HEK293 (cell line): ENCODE data around the gene SHOC2.

ENCODE experiments used
- BCL6B ChIP-seq: fragments of 450-650 bp; formaldehyde crosslinking; IDR thresholded peaks from 2 replicates; pipeline ENCODE4 v1.5.1; 2017; ENCODE audit warnings: missing biosample characterization, missing genetic modification characterization
- EGR2 ChIP-seq: fragments of 450-650 bp; formaldehyde crosslinking; IDR thresholded peaks from 2 replicates; pipeline ENCODE4 v1.5.1; 2016; ENCODE audit warnings: low read depth, missing biosample characterization, missing genetic modification characterization
- FEZF1 ChIP-seq: fragments of 450-650 bp; formaldehyde crosslinking; IDR thresholded peaks from 2 replicates; pipeline ENCODE4 v1.5.1; 2016; ENCODE audit warnings: missing biosample characterization, missing genetic modification characterization
- KLF16 ChIP-seq: fragments of 450-650 bp; formaldehyde crosslinking; IDR thresholded peaks from 2 replicates; pipeline ENCODE4 v1.5.1; 2017; ENCODE audit warnings: missing biosample characterization, missing genetic modification characterization
- KLF9 ChIP-seq: fragments of 450-650 bp; formaldehyde crosslinking; IDR thresholded peaks from 2 replicates; pipeline ENCODE4 v1.5.1; 2016; ENCODE audit warnings: missing biosample characterization, missing genetic modification characterization, low read depth
- MZF1 ChIP-seq: fragments of 450-650 bp; formaldehyde crosslinking; IDR thresholded peaks from 2 replicates; pipeline ENCODE4 v1.5.1; 2017; ENCODE audit warnings: missing biosample characterization, missing genetic modification characterization, borderline replicate concordance
- PATZ1 ChIP-seq: fragments of 450-650 bp; formaldehyde crosslinking; IDR thresholded peaks from 2 replicates; pipeline ENCODE4 v1.5.1; 2016; ENCODE audit warnings: missing biosample characterization, missing genetic modification characterization
- PRDM1 ChIP-seq: fragments of 450-650 bp; formaldehyde crosslinking; IDR thresholded peaks from 2 replicates; pipeline ENCODE4; 2016; ENCODE audit warnings: missing biosample characterization, missing genetic modification characterization
- SP7 ChIP-seq: fragments of 450-650 bp; formaldehyde crosslinking; IDR thresholded peaks from 2 replicates; pipeline ENCODE4 v1.5.1; 2016; ENCODE audit warnings: missing biosample characterization, missing genetic modification characterization
- ZBTB44 ChIP-seq: fragments of 450-650 bp; IDR thresholded peaks from 2 replicates; pipeline ENCODE4 v1.5.1; 2018; ENCODE audit warnings: missing biosample characterization, mild to moderate bottlenecking, missing genetic modification characterization
- ZBTB8A ChIP-seq: fragments of 450-650 bp; formaldehyde crosslinking; IDR thresholded peaks from 2 replicates; pipeline ENCODE4 v1.5.1; 2016; ENCODE audit warnings: missing biosample characterization, missing genetic modification characterization
- ZEB2 ChIP-seq: fragments of 450-650 bp; formaldehyde crosslinking; IDR thresholded peaks from 2 replicates; pipeline ENCODE4 v1.5.1; 2016; ENCODE audit warnings: missing biosample characterization, missing genetic modification characterization
- ZNF133 ChIP-seq: fragments of 450-650 bp; formaldehyde crosslinking; IDR thresholded peaks from 2 replicates; pipeline ENCODE4 v1.5.1; 2016; ENCODE audit warnings: missing biosample characterization, missing genetic modification characterization
- ZNF184 ChIP-seq: fragments of 450-650 bp; IDR thresholded peaks from 2 replicates; pipeline ENCODE4 v1.5.1; 2018; ENCODE audit warnings: missing biosample characterization, mild to moderate bottlenecking, missing genetic modification characterization
- ZNF214 ChIP-seq: fragments of 450-650 bp; formaldehyde crosslinking; IDR thresholded peaks from 2 replicates; pipeline ENCODE4 v1.5.1; 2017; ENCODE audit warnings: missing biosample characterization, mild to moderate bottlenecking, missing genetic modification characterization, borderline replicate concordance
- ZNF223 ChIP-seq: fragments of 450-650 bp; formaldehyde crosslinking; IDR thresholded peaks from 2 replicates; pipeline ENCODE4 v1.5.1; 2016; ENCODE audit warnings: missing biosample characterization, missing genetic modification characterization
- ZNF24 ChIP-seq: fragments of 450-650 bp; formaldehyde crosslinking; IDR thresholded peaks from 2 replicates; pipeline ENCODE4 v1.5.1; 2016; ENCODE audit warnings: missing biosample characterization, missing genetic modification characterization
- ZNF423 ChIP-seq: fragments of 450-650 bp; formaldehyde crosslinking; IDR thresholded peaks from 2 replicates; pipeline ENCODE4 v1.5.1; 2016; ENCODE audit warnings: missing biosample characterization, missing genetic modification characterization
- ZNF521 ChIP-seq: fragments of 450-650 bp; formaldehyde crosslinking; IDR thresholded peaks from 2 replicates; pipeline ENCODE4 v1.5.1; 2017; ENCODE audit warnings: missing biosample characterization, mild to moderate bottlenecking, missing genetic modification characterization
- ZNF555 ChIP-seq: fragments of 450-650 bp; formaldehyde crosslinking; conservative IDR thresholded peaks from 2 replicates; pipeline ENCODE4 v1.5.1; 2017; ENCODE audit warnings: missing biosample characterization, mild to moderate bottlenecking, missing genetic modification characterization, inconsistent platforms
- ZNF596 ChIP-seq: fragments of 450-650 bp; IDR thresholded peaks from 2 replicates; pipeline ENCODE4 v1.5.0; 2018; ENCODE audit warnings: missing biosample characterization, mild to moderate bottlenecking, missing genetic modification characterization, moderate library complexity
- ZNF600 ChIP-seq: fragments of 450-650 bp; formaldehyde crosslinking; IDR thresholded peaks from 2 replicates; pipeline ENCODE4 v1.5.1; 2016; ENCODE audit warnings: missing biosample characterization, missing genetic modification characterization
- ZNF623 ChIP-seq: fragments of 450-650 bp; formaldehyde crosslinking; IDR thresholded peaks from 2 replicates; pipeline ENCODE4 v1.5.1; 2016; ENCODE audit warnings: missing biosample characterization, missing genetic modification characterization
- ZSCAN23 ChIP-seq: fragments of 450-650 bp; formaldehyde crosslinking; IDR thresholded peaks from 2 replicates; pipeline ENCODE4 v1.5.1; 2016; ENCODE audit warnings: missing biosample characterization, missing genetic modification characterization
- ZSCAN30 ChIP-seq: fragments of 450-650 bp; IDR thresholded peaks from 2 replicates; pipeline ENCODE4 v1.5.1; 2018; ENCODE audit warnings: missing biosample characterization, mild to moderate bottlenecking, missing genetic modification characterization, moderate library complexity
- TF ChIP-seq, protein P1 (sequence below): fragments of 450-650 bp; formaldehyde crosslinking; conservative IDR thresholded peaks from 2 replicates; pipeline ENCODE4 v1.5.1; 2016; ENCODE audit warnings: low read depth, missing biosample characterization, missing genetic modification characterization
- TF ChIP-seq, protein P2 (sequence below): fragments of 450-650 bp; formaldehyde crosslinking; IDR thresholded peaks from 2 replicates; pipeline ENCODE4 v1.5.1; 2016; ENCODE audit warnings: missing biosample characterization, missing genetic modification characterization, borderline replicate concordance

Gene SHOC2

DNA sequence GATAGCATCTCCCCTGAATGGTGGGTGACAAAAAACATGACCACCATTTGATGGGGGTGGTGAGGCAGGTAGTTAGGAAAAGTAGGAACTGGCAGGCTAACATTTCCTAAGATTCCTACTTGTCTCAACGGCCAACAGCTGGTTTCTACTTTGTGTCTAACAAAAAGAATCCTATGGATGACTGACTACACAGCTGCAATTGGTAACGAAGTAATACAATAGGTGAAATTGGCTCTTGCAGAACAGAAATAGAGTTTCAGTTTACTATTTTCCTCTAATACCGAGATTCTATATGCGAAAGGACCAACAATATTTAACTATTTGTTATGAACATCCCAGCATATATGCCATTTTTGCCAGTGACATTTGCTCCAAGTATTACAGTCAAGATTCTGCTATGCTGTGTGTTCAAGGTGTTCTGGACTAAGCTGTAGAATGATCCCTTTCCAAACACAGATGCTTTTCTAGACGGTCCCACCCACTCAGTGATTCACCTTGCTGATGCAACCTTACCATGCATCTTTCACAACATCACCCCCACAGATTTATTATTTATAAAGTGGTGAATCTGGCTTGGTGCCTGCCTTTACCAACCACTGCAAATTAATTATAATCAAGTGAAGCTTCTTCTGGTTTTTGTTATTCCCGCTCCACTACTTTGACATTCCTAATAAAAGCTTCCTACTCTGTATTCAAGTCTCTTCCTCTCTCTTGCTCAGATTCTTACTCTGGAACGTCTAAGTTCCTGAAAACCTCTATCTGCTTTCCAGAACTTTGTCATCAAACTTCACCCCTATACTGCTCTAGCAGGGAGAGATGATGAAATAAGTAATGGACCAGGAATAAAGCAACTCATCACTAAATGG is 17.2 kb upstream of the SHOC2 start (continued):
- TF ChIP-seq ZNF555 (tag by site-specific recombination), result no peak
- TF ChIP-seq ZNF600, result peak; percentile 76
- TF ChIP-seq KLF16, result peak; percentile 74; the same call in 1 of the 2 replicates
- TF ChIP-seq SP7 (tag by site-specific recombination), result peak; percentile 10; the same call in 1 of the 2 replicates
- no peak for TF ChIP-seq ZSCAN30
- no peak for TF ChIP-seq PRDM1 (tag by site-specific recombination)
- no peak for TF ChIP-seq ZNF184 (tag by site-specific recombination)
- no peak for TF ChIP-seq ZNF214
- no peak for TF ChIP-seq ZNF623 (tag by site-specific recombination)
- no peak for TF ChIP-seq MZF1 (tag by site-specific recombination)
- TF ChIP-seq, protein P1, sequence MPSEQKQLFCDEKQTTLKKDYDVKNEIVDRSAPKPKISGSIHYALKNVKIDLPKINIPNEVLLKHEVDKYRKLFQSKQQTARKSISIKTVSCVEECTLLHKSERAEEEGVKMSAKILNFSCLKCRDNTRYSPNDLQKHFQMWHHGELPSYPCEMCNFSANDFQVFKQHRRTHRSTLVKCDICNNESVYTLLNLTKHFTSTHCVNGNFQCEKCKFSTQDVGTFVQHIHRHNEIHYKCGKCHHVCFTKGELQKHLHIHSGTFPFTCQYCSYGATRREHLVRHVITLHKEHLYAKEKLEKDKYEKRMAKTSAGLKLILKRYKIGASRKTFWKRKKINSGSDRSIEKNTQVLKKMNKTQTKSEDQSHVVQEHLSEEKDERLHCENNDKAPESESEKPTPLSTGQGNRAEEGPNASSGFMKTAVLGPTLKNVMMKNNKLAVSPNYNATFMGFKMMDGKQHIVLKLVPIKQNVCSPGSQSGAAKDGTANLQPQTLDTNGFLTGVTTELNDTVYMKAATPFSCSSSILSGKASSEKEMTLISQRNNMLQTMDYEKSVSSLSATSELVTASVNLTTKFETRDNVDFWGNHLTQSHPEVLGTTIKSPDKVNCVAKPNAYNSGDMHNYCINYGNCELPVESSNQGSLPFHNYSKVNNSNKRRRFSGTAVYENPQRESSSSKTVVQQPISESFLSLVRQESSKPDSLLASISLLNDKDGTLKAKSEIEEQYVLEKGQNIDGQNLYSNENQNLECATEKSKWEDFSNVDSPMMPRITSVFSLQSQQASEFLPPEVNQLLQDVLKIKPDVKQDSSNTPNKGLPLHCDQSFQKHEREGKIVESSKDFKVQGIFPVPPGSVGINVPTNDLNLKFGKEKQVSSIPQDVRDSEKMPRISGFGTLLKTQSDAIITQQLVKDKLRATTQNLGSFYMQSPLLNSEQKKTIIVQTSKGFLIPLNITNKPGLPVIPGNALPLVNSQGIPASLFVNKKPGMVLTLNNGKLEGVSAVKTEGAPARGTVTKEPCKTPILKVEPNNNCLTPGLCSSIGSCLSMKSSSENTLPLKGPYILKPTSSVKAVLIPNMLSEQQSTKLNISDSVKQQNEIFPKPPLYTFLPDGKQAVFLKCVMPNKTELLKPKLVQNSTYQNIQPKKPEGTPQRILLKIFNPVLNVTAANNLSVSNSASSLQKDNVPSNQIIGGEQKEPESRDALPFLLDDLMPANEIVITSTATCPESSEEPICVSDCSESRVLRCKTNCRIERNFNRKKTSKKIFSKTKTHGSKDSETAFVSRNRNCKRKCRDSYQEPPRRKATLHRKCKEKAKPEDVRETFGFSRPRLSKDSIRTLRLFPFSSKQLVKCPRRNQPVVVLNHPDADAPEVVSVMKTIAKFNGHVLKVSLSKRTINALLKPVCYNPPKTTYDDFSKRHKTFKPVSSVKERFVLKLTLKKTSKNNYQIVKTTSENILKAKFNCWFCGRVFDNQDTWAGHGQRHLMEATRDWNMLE (tag by site-specific recombination), result 0 out of 2 replicates have a peak, but pooled peaks have one; percentile 9
- TF ChIP-seq KLF9 (tag by site-specific recombination), result peak; percentile 63; the same call in 1 of the 2 replicates
- peak; percentile 95 for TF ChIP-seq ZNF133
- TF ChIP-seq BCL6B (tag by site-specific recombination), result peak; percentile 76
- 0 out of 2 replicates have a peak, but pooled peaks have one; percentile 38 for TF ChIP-seq ZNF24 (tag by site-specific recombination)
- no peak for TF ChIP-seq ZSCAN23 (tag by site-specific recombination)
- TF ChIP-seq, protein P2, sequence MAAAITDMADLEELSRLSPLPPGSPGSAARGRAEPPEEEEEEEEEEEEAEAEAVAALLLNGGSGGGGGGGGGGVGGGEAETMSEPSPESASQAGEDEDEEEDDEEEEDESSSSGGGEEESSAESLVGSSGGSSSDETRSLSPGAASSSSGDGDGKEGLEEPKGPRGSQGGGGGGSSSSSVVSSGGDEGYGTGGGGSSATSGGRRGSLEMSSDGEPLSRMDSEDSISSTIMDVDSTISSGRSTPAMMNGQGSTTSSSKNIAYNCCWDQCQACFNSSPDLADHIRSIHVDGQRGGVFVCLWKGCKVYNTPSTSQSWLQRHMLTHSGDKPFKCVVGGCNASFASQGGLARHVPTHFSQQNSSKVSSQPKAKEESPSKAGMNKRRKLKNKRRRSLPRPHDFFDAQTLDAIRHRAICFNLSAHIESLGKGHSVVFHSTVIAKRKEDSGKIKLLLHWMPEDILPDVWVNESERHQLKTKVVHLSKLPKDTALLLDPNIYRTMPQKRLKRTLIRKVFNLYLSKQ, result no peak
- 0 out of 2 replicates have a peak, but pooled peaks have one; percentile 15 for TF ChIP-seq ZEB2 (tag by site-specific recombination)
- no peak for TF ChIP-seq ZNF521
- TF ChIP-seq ZBTB8A (tag by site-specific recombination), result no peak
- TF ChIP-seq ZNF596 (tag by site-specific recombination), result no peak
- 0 out of 2 replicates have a peak, but pooled peaks have one; percentile 7 for TF ChIP-seq ZBTB44 (tag by site-specific recombination)
- no peak for TF ChIP-seq EGR2 (tag by site-specific recombination)
- TF ChIP-seq ZNF423 (tag by site-specific recombination), result no peak
- TF ChIP-seq PATZ1, result 0 out of 2 replicates have a peak, but pooled peaks have one; percentile 14
- no peak for TF ChIP-seq FEZF1 (tag by site-specific recombination)
- TF ChIP-seq ZNF223, result no peak
